KMS-11 (cell line): ENCODE data around the gene AP3M1.

Experiments
- H2AFZ ChIP-seq: fragments of 200-600 bp; sonication (generic); 2 replicates; pipeline ENCODE4 v1.6.1; 2016; ENCODE audit warnings: antibody characterized with exemption, mixed run types, low read depth
- H3K27ac ChIP-seq: fragments of 200-600 bp; sonication (generic); 2 replicates; pipeline ENCODE4 v1.6.1; 2016; ENCODE audit warnings: mild to moderate bottlenecking, mixed run types
- H3K27me3 ChIP-seq: fragments of 200-600 bp; sonication (generic); 2 replicates; pipeline ENCODE4 v1.6.1; 2017; ENCODE audit warnings: mild to moderate bottlenecking, low read depth, mixed run types, moderate library complexity; ENCODE audit not compliant: insufficient read depth
- H3K36me3 ChIP-seq: fragments of 200-600 bp; sonication (generic); 2 replicates; pipeline ENCODE4 v1.6.1; 2017; ENCODE audit warnings: mild to moderate bottlenecking, mixed run types; ENCODE audit not compliant: insufficient read depth
- H3K4me1 ChIP-seq: fragments of 200-600 bp; sonication (generic); 2 replicates; pipeline ENCODE4 v1.6.1; 2016; ENCODE audit warnings: mild to moderate bottlenecking, low read depth, mixed run types; ENCODE audit not compliant: poor library complexity, severe bottlenecking
- H3K4me2 ChIP-seq: fragments of 200-600 bp; sonication (generic); 2 replicates; pipeline ENCODE4 v1.7.0; 2016; ENCODE audit warnings: mild to moderate bottlenecking, mixed run types
- H3K4me3 ChIP-seq: fragments of 200-600 bp; sonication (generic); IDR thresholded peaks from 2 replicates; pipeline ENCODE4 v1.6.1; 2017; ENCODE audit warnings: low read depth, low read length, mixed read lengths; ENCODE audit not compliant: insufficient read depth
- H3K79me2 ChIP-seq: fragments of 200-600 bp; sonication (generic); 2 replicates; pipeline ENCODE4 v1.6.1; 2016; ENCODE audit warnings: low read depth, mixed run types; ENCODE audit not compliant: insufficient read depth
- H3K9ac ChIP-seq: fragments of 200-600 bp; sonication (generic); 2 replicates; pipeline ENCODE4 v1.6.1; 2016; ENCODE audit warnings: mild to moderate bottlenecking, mixed run types
- H4K20me1 ChIP-seq: fragments of 200-600 bp; sonication (generic); 2 replicates; pipeline ENCODE4 v1.6.1; 2016; ENCODE audit warnings: mild to moderate bottlenecking, mixed run types; ENCODE audit not compliant: insufficient read depth
- TF ChIP-seq, protein P1 (sequence below): fragments of 200-600 bp; sonication (generic); conservative IDR thresholded peaks from 2 replicates; pipeline ENCODE4 v1.6.1; 2017; ENCODE audit warnings: low read depth, mild to moderate bottlenecking, antibody characterized with exemption, low read length, moderate library complexity, mixed read lengths

Gene AP3M1

GRCh38 chr10:74083304-74083703 lies 67.3 kb downstream of the AP3M1 start:
- Histone ChIP-seq H2AFZ (no peak overlapping the region), H3K4me1 (peaks cover 49% of the 10 kb centered on the region), H3K36me3 (no peaks in the 10 kb centered on the region), H3K4me3 (no peak overlapping the region), H3K27ac (no peak overlapping the region), H3K4me2 (no peak overlapping the region), H4K20me1 (no peaks in the 10 kb centered on the region), H3K9ac (no peak overlapping the region), H3K79me2 (no peaks in the 10 kb centered on the region), H3K27me3 (no peaks in the 10 kb centered on the region)
- TF ChIP-seq, protein P1, sequence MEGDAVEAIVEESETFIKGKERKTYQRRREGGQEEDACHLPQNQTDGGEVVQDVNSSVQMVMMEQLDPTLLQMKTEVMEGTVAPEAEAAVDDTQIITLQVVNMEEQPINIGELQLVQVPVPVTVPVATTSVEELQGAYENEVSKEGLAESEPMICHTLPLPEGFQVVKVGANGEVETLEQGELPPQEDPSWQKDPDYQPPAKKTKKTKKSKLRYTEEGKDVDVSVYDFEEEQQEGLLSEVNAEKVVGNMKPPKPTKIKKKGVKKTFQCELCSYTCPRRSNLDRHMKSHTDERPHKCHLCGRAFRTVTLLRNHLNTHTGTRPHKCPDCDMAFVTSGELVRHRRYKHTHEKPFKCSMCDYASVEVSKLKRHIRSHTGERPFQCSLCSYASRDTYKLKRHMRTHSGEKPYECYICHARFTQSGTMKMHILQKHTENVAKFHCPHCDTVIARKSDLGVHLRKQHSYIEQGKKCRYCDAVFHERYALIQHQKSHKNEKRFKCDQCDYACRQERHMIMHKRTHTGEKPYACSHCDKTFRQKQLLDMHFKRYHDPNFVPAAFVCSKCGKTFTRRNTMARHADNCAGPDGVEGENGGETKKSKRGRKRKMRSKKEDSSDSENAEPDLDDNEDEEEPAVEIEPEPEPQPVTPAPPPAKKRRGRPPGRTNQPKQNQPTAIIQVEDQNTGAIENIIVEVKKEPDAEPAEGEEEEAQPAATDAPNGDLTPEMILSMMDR, result no peak

DNA sequence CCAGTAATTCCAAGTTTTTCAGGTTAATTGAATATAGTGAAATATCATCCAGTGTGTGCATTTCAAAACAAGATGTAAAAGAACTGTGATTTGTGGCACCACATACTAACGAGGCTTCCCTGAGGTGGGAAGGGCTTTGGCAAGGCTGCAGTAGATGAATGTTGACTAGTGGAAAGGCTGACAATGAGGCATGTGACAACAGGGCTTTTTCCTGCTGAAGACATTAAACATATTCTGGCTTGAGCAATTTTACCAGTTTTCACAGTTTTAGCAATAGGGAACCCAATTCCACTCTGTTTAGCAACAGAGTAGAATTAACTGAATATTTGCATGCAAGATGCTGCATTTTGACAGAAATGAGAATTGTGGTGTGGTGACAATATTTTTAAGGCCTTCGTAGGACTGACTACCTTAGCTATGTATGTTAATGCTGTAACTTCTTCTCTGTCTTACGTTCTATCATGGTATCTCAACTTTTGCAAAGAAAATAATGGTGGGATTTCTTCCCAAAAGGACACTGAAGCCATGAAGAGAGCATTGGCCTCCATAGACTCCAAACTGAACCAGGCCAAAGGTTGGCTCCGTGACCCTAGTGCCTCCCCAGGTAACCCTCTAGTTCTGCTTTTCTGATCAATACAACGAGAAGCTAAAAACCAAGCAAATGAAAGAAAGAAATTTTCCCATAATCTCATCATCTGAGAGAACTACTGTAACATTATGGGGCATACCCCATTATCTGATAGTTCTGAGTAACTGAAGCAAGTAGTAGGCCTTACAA lies 68.5 kb downstream of the AP3M1 start:
- Histone ChIP-seq H4K20me1 (no peaks in the 10 kb centered on the region), H3K4me3 (no peak overlapping the region), H3K36me3 (no peaks in the 10 kb centered on the region), H3K27me3 (no peaks in the 10 kb centered on the region), H2AFZ (no peak overlapping the region), H3K9ac (no peak overlapping the region), H3K4me1 (peaks cover 56% of the 10 kb centered on the region), H3K79me2 (no peaks in the 10 kb centered on the region), H3K27ac (no peak overlapping the region), H3K4me2 (no peak overlapping the region)
- TF ChIP-seq, protein P1, result no peak

GRCh38 chr10:74081192-74081803 lies 69.3 kb downstream of the AP3M1 start:
- Histone ChIP-seq H2AFZ (no peak overlapping the region), H4K20me1 (no peaks in the 10 kb centered on the region), H3K9ac (no peak overlapping the region), H3K4me1 (peaks cover 56% of the 10 kb centered on the region), H3K27ac (no peak overlapping the region), H3K36me3 (no peaks in the 10 kb centered on the region), H3K4me2 (no peak overlapping the region), H3K4me3 (no peak overlapping the region), H3K79me2 (no peaks in the 10 kb centered on the region), H3K27me3 (no peaks in the 10 kb centered on the region)
- TF ChIP-seq, protein P1, result peak; percentile 77

DNA sequence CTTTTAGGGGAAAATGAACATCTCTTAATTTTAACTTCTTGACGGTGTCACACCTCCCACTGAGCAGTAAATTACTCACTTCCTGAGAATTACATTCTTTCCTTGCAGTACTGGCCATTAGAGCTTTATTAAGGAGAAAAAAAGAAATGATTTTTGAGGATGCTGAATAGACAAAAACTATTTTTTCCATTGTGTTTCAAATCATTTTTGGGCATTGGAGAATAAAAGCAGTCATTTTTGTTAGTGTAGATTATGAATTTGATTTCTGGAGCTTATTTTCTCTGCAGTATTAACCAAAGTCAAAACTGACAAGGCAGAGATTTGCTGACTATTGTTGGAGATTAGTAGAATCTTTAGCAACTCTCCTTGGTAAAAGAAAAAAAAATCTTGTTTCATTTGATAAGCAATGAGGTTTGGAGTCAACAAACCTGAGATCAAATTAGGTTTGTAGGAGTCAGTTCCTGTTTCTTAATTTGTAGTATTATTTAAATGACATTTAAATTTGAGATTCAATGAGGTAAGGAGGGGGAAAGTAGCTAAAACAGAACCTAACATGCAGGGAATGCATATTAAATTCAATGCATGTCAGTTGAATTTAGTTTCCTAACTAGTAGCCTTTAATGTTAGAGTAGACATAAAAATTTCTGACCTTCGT lies 70.6 kb downstream of the AP3M1 start:
- H3K36me3 ChIP-seq, result no peaks in the 10 kb centered on the region
- no peaks in the 10 kb centered on the region for H3K79me2 ChIP-seq

More for the DNA sequence above, 70.6 kb downstream of the AP3M1 start:
- Histone ChIP-seq H3K9ac (no peak overlapping the region), H4K20me1 (no peaks in the 10 kb centered on the region), H2AFZ (no peak overlapping the region), H3K27me3 (no peaks in the 10 kb centered on the region), H3K4me2 (peak overlapping the region; percentile 26; the same call in 1 of the 2 replicates), H3K4me1 (peaks cover 46% of the 10 kb centered on the region), H3K4me3 (no peak overlapping the region), H3K27ac (no peak overlapping the region)
- TF ChIP-seq, protein P1, result no peak
